Prostate gland (tissue), 1 donor: ENCODE results near the gene GPATCH4.

Experiments
- POLR2A ChIP-seq: fragments of 450-650 bp; IDR thresholded peaks from one replicate; pipeline ENCODE4 v1.6.1; 2016; ENCODE audit warnings: antibody characterized with exemption, mild to moderate bottlenecking
- POLR2AphosphoS5 ChIP-seq: sonication (generic); formaldehyde crosslinking; IDR thresholded peaks from one replicate; pipeline ENCODE4 v1.6.1; 2017; ENCODE audit warnings: antibody characterized with exemption

- TF ChIP-seq POLR2AphosphoS5 (no peak), POLR2A (no peak)
These were observed 50.9 kb downstream of the GPATCH4 start for GRCh38 chr1:156550346-156550745.
